Measurements from ENCODE around the gene SLC7A7. TPM values are rescaled to one million over a fixed set of nuclear protein-coding genes. Genes with fewer than 3 reads are reported as not detected.

Gene SLC7A7
- total and polyA plus RNA-seq, 2 of the 13 experiments (the other 11 are each of a cell fraction or from before 2014, with no cell fraction given): 0.13 to 0.63 TPM

GRCh38 chr14:22814941-22815713, at the start of gene SLC7A7 (continued):
- TF ChIP-seq SMYD3 (CRISPR knock-in tag; IDR thresholded peaks at IDR 0.05) (no peak), PCBP2 (optimal IDR thresholded peaks at IDR 0.05; ENCODE audit: low read depth, low read length, poor library complexity, severe bottlenecking) (no peak), PAXIP1 (CRISPR knock-in tag; conservative IDR thresholded peaks at IDR 0.05) (no peak), ZNF12 (CRISPR knock-in tag; IDR thresholded peaks at IDR 0.05) (0 out of 2 replicates have a peak, but pooled peaks have one; percentile 17), ZNF816 (CRISPR knock-in tag; IDR thresholded peaks at IDR 0.05; ENCODE audit: borderline replicate concordance) (no peak), PAWR (CRISPR knock-in tag; IDR thresholded peaks at IDR 0.05; ENCODE audit: borderline replicate concordance) (no peak), SMARCC2 (IDR thresholded peaks at IDR 0.05) (no peak), HOXA9 (CRISPR knock-in tag; IDR thresholded peaks at IDR 0.05; ENCODE audit: borderline replicate concordance) (0 out of 2 replicates have a peak, but pooled peaks have one; percentile 40), ZNF292 (CRISPR knock-in tag; IDR thresholded peaks at IDR 0.05; ENCODE audit: borderline replicate concordance, low read depth) (0 out of 2 replicates have a peak, but pooled peaks have one; percentile 57), ZC3H13 (CRISPR knock-in tag; IDR thresholded peaks at IDR 0.05) (no peak), ZNF703 (CRISPR knock-in tag; IDR thresholded peaks at IDR 0.05; ENCODE audit: borderline replicate concordance) (no peak), IRX3 (CRISPR knock-in tag; IDR thresholded peaks at IDR 0.05; ENCODE audit: borderline replicate concordance, low read depth) (no peak), ZNF652 (CRISPR knock-in tag; IDR thresholded peaks at IDR 0.05; ENCODE audit: borderline replicate concordance, low read depth) (no peak), NFYC (CRISPR knock-in tag; IDR thresholded peaks at IDR 0.05) (no peak), YEATS4 (CRISPR knock-in tag; IDR thresholded peaks at IDR 0.05; ENCODE audit: borderline replicate concordance) (no peak), THAP7 (CRISPR knock-in tag; IDR thresholded peaks at IDR 0.05) (0 out of 2 replicates have a peak, but pooled peaks have one; percentile 71), ATM (IDR thresholded peaks at IDR 0.05; ENCODE audit: borderline replicate concordance) (no peak), CBX2 (IDR thresholded peaks at IDR 0.05; ENCODE audit: low read depth, low read length) (no peak), CBX2 (CRISPR knock-in tag; IDR thresholded peaks at IDR 0.05; ENCODE audit: low read depth) (peak; percentile 85; the same call in 1 of the 2 replicates), THAP11 (CRISPR knock-in tag; IDR thresholded peaks at IDR 0.05) (peak; percentile 36; the same call in 1 of the 2 replicates), TP53 (CRISPR knock-in tag; conservative IDR thresholded peaks at IDR 0.05) (no peak)
- TF ChIP-seq, protein P1, sequence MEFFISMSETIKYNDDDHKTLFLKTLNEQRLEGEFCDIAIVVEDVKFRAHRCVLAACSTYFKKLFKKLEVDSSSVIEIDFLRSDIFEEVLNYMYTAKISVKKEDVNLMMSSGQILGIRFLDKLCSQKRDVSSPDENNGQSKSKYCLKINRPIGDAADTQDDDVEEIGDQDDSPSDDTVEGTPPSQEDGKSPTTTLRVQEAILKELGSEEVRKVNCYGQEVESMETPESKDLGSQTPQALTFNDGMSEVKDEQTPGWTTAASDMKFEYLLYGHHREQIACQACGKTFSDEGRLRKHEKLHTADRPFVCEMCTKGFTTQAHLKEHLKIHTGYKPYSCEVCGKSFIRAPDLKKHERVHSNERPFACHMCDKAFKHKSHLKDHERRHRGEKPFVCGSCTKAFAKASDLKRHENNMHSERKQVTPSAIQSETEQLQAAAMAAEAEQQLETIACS (CRISPR knock-in tag; IDR thresholded peaks at IDR 0.05): no peak
- TF ChIP-seq, protein P2, sequence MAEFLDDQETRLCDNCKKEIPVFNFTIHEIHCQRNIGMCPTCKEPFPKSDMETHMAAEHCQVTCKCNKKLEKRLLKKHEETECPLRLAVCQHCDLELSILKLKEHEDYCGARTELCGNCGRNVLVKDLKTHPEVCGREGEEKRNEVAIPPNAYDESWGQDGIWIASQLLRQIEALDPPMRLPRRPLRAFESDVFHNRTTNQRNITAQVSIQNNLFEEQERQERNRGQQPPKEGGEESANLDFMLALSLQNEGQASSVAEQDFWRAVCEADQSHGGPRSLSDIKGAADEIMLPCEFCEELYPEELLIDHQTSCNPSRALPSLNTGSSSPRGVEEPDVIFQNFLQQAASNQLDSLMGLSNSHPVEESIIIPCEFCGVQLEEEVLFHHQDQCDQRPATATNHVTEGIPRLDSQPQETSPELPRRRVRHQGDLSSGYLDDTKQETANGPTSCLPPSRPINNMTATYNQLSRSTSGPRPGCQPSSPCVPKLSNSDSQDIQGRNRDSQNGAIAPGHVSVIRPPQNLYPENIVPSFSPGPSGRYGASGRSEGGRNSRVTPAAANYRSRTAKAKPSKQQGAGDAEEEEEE (CRISPR knock-in tag; IDR thresholded peaks at IDR 0.05; ENCODE audit: borderline replicate concordance): no peak

Measured in HepG2 (cell line).